Adrenal gland (tissue), 5 donors: ENCODE measurements around the gene ATP9B.

Experiments used
- POLR2A ChIP-seq, 2 donors: fragments of 450-650 bp; IDR thresholded peaks; one replicate each; pipeline ENCODE4 v1.6.1; 2017; ENCODE audit warnings: antibody characterized with exemption in 2 of 2, mild to moderate bottlenecking in 2 of 2, moderate library complexity in 1 of 2
- TF ChIP-seq, protein P1 (sequence below), 6 experiments: fragments of 450-650 bp in 4 of 6; fragments of 200-600 bp in 2 of 6; sonication (generic) in 1 of 6; IDR thresholded peaks; 1 replicate in 5 of 6; 2 replicates in 1 of 6; pipeline versions ENCODE4 v1.5.1 to v1.8.0; 2016 to 2021; ENCODE audit warnings: antibody characterized with exemption in 6 of 6, mild to moderate bottlenecking in 2 of 6, moderate library complexity in 1 of 6
- donor health status: DM: no; HTN: no; CAD: no.

DNA sequence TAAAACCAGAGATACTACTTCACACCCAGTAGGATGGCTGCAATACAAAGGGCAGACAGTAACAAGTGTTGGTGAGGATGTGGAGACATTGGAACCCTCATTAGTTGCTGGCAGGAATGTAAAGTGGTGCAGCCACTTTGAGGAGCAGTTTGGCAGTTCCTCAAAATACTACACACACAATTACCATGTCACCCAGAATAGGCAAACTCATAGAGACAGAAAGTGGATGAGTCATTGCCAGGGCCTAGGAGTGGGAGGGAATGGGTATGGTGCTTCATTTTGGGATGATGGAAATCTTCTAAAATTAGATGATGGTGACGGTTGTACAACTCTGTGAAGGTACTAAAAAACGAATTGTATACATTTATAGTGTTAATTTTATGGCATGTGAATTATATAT lies 54.8 kb downstream of the ATP9B start:
- TF ChIP-seq, protein P1, sequence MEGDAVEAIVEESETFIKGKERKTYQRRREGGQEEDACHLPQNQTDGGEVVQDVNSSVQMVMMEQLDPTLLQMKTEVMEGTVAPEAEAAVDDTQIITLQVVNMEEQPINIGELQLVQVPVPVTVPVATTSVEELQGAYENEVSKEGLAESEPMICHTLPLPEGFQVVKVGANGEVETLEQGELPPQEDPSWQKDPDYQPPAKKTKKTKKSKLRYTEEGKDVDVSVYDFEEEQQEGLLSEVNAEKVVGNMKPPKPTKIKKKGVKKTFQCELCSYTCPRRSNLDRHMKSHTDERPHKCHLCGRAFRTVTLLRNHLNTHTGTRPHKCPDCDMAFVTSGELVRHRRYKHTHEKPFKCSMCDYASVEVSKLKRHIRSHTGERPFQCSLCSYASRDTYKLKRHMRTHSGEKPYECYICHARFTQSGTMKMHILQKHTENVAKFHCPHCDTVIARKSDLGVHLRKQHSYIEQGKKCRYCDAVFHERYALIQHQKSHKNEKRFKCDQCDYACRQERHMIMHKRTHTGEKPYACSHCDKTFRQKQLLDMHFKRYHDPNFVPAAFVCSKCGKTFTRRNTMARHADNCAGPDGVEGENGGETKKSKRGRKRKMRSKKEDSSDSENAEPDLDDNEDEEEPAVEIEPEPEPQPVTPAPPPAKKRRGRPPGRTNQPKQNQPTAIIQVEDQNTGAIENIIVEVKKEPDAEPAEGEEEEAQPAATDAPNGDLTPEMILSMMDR (IDR thresholded peaks at IDR 0.05): no peak
- no peak for TF ChIP-seq POLR2A (IDR thresholded peaks at IDR 0.05)
